Chondrocyte (in vitro differentiated cells): ENCODE results near the gene KRTAP22-2. TPM values are rescaled to one million over a fixed set of nuclear protein-coding genes. Genes with fewer than 3 reads are reported as not detected.

Source experiments
- DNase-seq: peaks from one replicate; pipeline ENCODE4 v3.0.0; 2021; ENCODE audit warnings: mixed read lengths, low spot score
- H3K27ac Mint-ChIP-seq: one replicate; pipeline ENCODE4 v1.8.0; 2021; ENCODE audit warnings: mild to moderate bottlenecking, moderate library complexity, mixed read lengths; ENCODE audit not compliant: unreplicated experiment
- H3K27me3 Mint-ChIP-seq: 2 replicates; pipeline ENCODE4 v1.8.0; 2021; ENCODE audit warnings: low read depth, mixed read lengths
- H3K36me3 Mint-ChIP-seq: 2 replicates; pipeline ENCODE4 v1.8.0; 2021; ENCODE audit warnings: low read depth, mixed read lengths
- H3K4me1 Mint-ChIP-seq: 2 replicates; pipeline ENCODE4 v1.8.0; 2021; ENCODE audit warnings: low read depth, mild to moderate bottlenecking, mixed read lengths
- H3K4me3 Mint-ChIP-seq: one replicate; pipeline ENCODE4 v1.8.0; 2021; ENCODE audit warnings: mild to moderate bottlenecking, moderate library complexity, mixed read lengths; ENCODE audit not compliant: unreplicated experiment
- H3K9me3 Mint-ChIP-seq: 2 replicates; pipeline ENCODE4 v1.8.0; 2021; ENCODE audit warnings: low read depth, mixed read lengths
- total RNA-seq: library from RNA; stranded (reverse); gene quantifications from 3 replicates; pipeline ENCODE4 v1.2.1, GENCODE V29; 2021
- TF ChIP-seq, protein P1 (sequence below): fragments of 200-600 bp; sonication (generic); IDR thresholded peaks from 2 replicates; pipeline ENCODE4 v1.5.0; 2021; ENCODE audit warnings: antibody characterized with exemption, mild to moderate bottlenecking, moderate library complexity

KRTAP22-2 gene
- total RNA-seq, 1 donor from 2014 or later: not detected

- Mint-ChIP-seq H3K4me3 (no peak within 1 kb of the TSS), H3K4me1 (no peaks in the 10 kb centered on the region), H3K27me3 (no peaks in the 10 kb centered on the region), H3K36me3 (no peaks in the 10 kb centered on the region), H3K27ac (no peak within 1 kb of the TSS), H3K9me3 (peaks cover 6% of the 10 kb centered on the region)
- TF ChIP-seq, protein P1, sequence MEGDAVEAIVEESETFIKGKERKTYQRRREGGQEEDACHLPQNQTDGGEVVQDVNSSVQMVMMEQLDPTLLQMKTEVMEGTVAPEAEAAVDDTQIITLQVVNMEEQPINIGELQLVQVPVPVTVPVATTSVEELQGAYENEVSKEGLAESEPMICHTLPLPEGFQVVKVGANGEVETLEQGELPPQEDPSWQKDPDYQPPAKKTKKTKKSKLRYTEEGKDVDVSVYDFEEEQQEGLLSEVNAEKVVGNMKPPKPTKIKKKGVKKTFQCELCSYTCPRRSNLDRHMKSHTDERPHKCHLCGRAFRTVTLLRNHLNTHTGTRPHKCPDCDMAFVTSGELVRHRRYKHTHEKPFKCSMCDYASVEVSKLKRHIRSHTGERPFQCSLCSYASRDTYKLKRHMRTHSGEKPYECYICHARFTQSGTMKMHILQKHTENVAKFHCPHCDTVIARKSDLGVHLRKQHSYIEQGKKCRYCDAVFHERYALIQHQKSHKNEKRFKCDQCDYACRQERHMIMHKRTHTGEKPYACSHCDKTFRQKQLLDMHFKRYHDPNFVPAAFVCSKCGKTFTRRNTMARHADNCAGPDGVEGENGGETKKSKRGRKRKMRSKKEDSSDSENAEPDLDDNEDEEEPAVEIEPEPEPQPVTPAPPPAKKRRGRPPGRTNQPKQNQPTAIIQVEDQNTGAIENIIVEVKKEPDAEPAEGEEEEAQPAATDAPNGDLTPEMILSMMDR: no peak
- no peak for DNase-seq
Measured at GRCh38 chr21:30561264-30561895, 28.8 kb downstream of the KRTAP22-2 start, which contains the start of gene KRTAP19-7. Gene KRTAP19-7, minus strand, starts transcription at chr21:30561314. Its CDS starts 25 bp downstream, at chr21:30561289.

DNA sequence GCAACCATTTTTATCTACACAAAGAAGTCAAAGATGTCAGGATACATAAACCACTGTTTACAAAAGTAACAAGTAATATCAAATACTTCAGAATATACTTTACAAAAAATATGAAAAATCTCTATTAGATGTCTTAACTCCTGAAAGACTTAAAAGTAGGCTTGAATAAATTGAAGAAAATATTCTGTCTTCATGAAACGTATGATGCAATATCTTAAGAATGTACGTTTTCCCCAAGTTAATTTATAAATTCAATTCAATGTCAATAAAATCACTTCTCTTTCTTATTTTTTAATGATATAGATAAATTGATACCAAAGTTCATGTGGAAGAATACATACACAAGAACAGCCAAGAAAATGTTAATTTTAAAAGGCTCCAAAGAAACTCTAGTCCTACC lies 35.1 kb downstream of the KRTAP22-2 start:
- H3K36me3 Mint-ChIP-seq: no peaks in the 10 kb centered on the region
- no peaks in the 10 kb centered on the region for H3K4me1 Mint-ChIP-seq
- no peak for DNase-seq
- no peak overlapping the region for H3K27ac Mint-ChIP-seq
- no peak overlapping the region for H3K4me3 Mint-ChIP-seq
- H3K9me3 Mint-ChIP-seq: peaks cover 35% of the 10 kb centered on the region
- no peaks in the 10 kb centered on the region for H3K27me3 Mint-ChIP-seq
- TF ChIP-seq, protein P1: no peak

- Mint-ChIP-seq H3K4me3 (no peak overlapping the region), H3K4me1 (no peaks in the 10 kb centered on the region), H3K9me3 (peaks cover 44% of the 10 kb centered on the region), H3K27ac (no peak overlapping the region), H3K36me3 (no peaks in the 10 kb centered on the region), H3K27me3 (no peaks in the 10 kb centered on the region)
- TF ChIP-seq, protein P1: no peak
- no peak for DNase-seq
Measured at GRCh38 chr21:30552782-30553181, 37.4 kb downstream of the KRTAP22-2 start.

DNA sequence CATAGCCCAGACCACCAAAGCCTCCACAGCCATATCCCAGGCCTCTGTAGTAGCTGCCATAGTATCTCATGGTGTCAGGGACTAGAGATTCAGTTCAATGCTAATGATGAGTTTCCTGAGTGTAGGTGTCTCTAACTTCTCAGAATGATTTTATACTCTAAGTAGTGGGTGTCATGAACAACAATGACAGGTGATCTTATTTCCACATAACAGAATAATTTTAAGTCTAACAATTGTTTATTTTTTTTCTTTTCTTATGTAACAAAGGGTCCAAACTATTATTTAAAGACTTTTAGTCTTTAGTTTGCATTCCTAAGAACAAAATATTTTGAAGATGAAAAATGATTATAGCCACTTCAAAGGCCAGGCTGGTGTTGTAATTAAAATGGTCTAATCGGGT lies 48.4 kb downstream of the KRTAP22-2 start, which contains the start of gene KRTAP19-6:
KRTAP19-6 (minus strand) TSS at position 101 of the 400 bp plus-strand sequence; CDS start at position 70, 31 bp downstream.
- no peak for DNase-seq
- Mint-ChIP-seq H3K9me3 (peaks cover 7% of the 10 kb centered on the region), H3K36me3 (peaks cover 4% of the 10 kb centered on the region), H3K4me1 (no peaks in the 10 kb centered on the region), H3K27me3 (no peaks in the 10 kb centered on the region), H3K4me3 (no peak within 1 kb of the TSS), H3K27ac (no peak within 1 kb of the TSS)
- TF ChIP-seq, protein P1: no peak

Other genes with a start within 250 kb of the KRTAP22-2 start
- gene KRTAP23-1, start 241.8 kb downstream of the KRTAP22-2 start, total RNA-seq: not detected in 3 replicates
- gene KRTAP13-2, start 218.1 kb downstream of the KRTAP22-2 start, total RNA-seq: not detected in 3 replicates
- not detected in 3 replicates for gene KRTAP13-1, start 194.4 kb downstream of the KRTAP22-2 start, total RNA-seq
- not detected in 3 replicates for gene KRTAP13-3, start 164.5 kb downstream of the KRTAP22-2 start, total RNA-seq
- gene KRTAP13-4, start 160.2 kb downstream of the KRTAP22-2 start, total RNA-seq: not detected in 3 replicates
- not detected in 3 replicates for gene KRTAP15-1, start 150.1 kb downstream of the KRTAP22-2 start, total RNA-seq
- not detected in 3 replicates for gene KRTAP19-1, start 110.0 kb downstream of the KRTAP22-2 start, total RNA-seq
- gene KRTAP19-2, start 103.0 kb downstream of the KRTAP22-2 start, total RNA-seq: not detected in 3 replicates
- not detected in 3 replicates for gene KRTAP19-3, start 98.4 kb downstream of the KRTAP22-2 start, total RNA-seq
- not detected in 3 replicates for gene KRTAP19-4, start 93.2 kb downstream of the KRTAP22-2 start, total RNA-seq
- gene KRTAP19-5, start 88.3 kb downstream of the KRTAP22-2 start, total RNA-seq: not detected in 3 replicates
- not detected in 3 replicates for gene KRTAP19-6, start 48.5 kb downstream of the KRTAP22-2 start, total RNA-seq
- gene KRTAP19-7, start 29.1 kb downstream of the KRTAP22-2 start, total RNA-seq: not detected in 3 replicates
- not detected in 3 replicates for gene KRTAP6-3, start 2.0 kb upstream of the KRTAP22-2 start, total RNA-seq
- not detected in 3 replicates for gene KRTAP6-2, start 8.5 kb upstream of the KRTAP22-2 start, total RNA-seq
- gene KRTAP22-1, start 10.7 kb upstream of the KRTAP22-2 start, total RNA-seq: not detected in 3 replicates
- not detected in 3 replicates for gene KRTAP6-1, start 23.5 kb upstream of the KRTAP22-2 start, total RNA-seq
- not detected in 3 replicates for gene KRTAP20-1, start 26.0 kb upstream of the KRTAP22-2 start, total RNA-seq
- not detected in 3 replicates for gene KRTAP20-4, start 30.2 kb upstream of the KRTAP22-2 start, total RNA-seq
- not detected in 3 replicates for gene KRTAP20-2, start 44.8 kb upstream of the KRTAP22-2 start, total RNA-seq
- not detected in 3 replicates for gene KRTAP20-3, start 52.5 kb upstream of the KRTAP22-2 start, total RNA-seq
- not detected in 3 replicates for gene KRTAP21-3, start 128.4 kb upstream of the KRTAP22-2 start, total RNA-seq
- gene KRTAP21-2, start 156.9 kb upstream of the KRTAP22-2 start, total RNA-seq: not detected in 3 replicates
- gene KRTAP21-1, start 165.0 kb upstream of the KRTAP22-2 start, total RNA-seq: not detected in 3 replicates
- gene KRTAP8-1, start 222.9 kb upstream of the KRTAP22-2 start, total RNA-seq: not detected in 3 replicates
- gene KRTAP7-1, start 239.4 kb upstream of the KRTAP22-2 start, total RNA-seq: not detected in 3 replicates